KBM-7 (cell line): Measurements from ENCODE around the gene DNAJB6.
"Not testable (repeated sequence)": the region's sequence is repeated elsewhere in the genome, so short reads cannot be mapped to it uniquely, and the experiment has no call there.

Experiments used
- DNase-seq: peaks from one replicate; pipeline ENCODE4 v3.0.0-alpha.2; 2015
- in situ Hi-C: fragments of 300-500 bp; cut with MboI; formaldehyde crosslinking; loops from 2 replicates; pipeline ENCODE4 v1.14.3; 2020; ENCODE audit warnings: low sequenced_read_pairs, low pct_unique_long_range_greater_than_20kb, mixed read lengths

DNAJB6 gene

GRCh38 chr7:157318015-157318706, 18.6 kb upstream of the DNAJB6 start:
- in situ Hi-C loops = no loop called here
- peak; percentile 83 for DNase-seq

- DNase-seq = no peak
- in situ Hi-C loops = no loop called here
Measured at GRCh38 chr7:157320608-157320980, 16.2 kb upstream of the DNAJB6 start.

GRCh38 chr7:157323401-157323800, 13.4 kb upstream of the DNAJB6 start:
- in situ Hi-C loops = no loop called here
- DNase-seq = no peak

- in situ Hi-C loops = no loop called here
- DNase-seq = no peak
Measured at GRCh38 chr7:157329447-157329846, 7.4 kb upstream of the DNAJB6 start.

- in situ Hi-C loops, DNase-seq: not testable (repeated sequence)
Measured at GRCh38 chr7:157330567-157330966, 6.2 kb upstream of the DNAJB6 start.

GRCh38 chr7:157331049-157331448, 5.8 kb upstream of the DNAJB6 start:
- in situ Hi-C loops, DNase-seq: not testable (repeated sequence)

- no peak for DNase-seq
- in situ Hi-C loops = no loop called here
Measured at GRCh38 chr7:157335236-157335635, 1.6 kb upstream of the DNAJB6 start.

- in situ Hi-C loops = no loop called here
- no peak for DNase-seq
Measured at GRCh38 chr7:157335991-157336382, 817 bp upstream of the DNAJB6 start.

- in situ Hi-C loops = no loop called here
- peak; percentile 51 for DNase-seq
Measured at GRCh38 chr7:157337316-157338149, 729 bp downstream of the DNAJB6 start.

- in situ Hi-C loops = no loop called here
- DNase-seq = peak; percentile 86
Measured at GRCh38 chr7:157339777-157340677, 3.2 kb downstream of the DNAJB6 start.

GRCh38 chr7:157347217-157347904, 10.6 kb downstream of the DNAJB6 start:
- DNase-seq = no peak

GRCh38 chr7:157348548-157348947, 11.7 kb downstream of the DNAJB6 start:
- in situ Hi-C loops = no loop called here

More at GRCh38 chr7:157347217-157347904, 10.6 kb downstream of the DNAJB6 start:
- in situ Hi-C loops = no loop called here

GRCh38 chr7:157352516-157352915, 15.7 kb downstream of the DNAJB6 start:
- peak; percentile 62 for DNase-seq
- in situ Hi-C loops = no loop called here

More at GRCh38 chr7:157348548-157348947, 11.7 kb downstream of the DNAJB6 start:
- no peak for DNase-seq

GRCh38 chr7:157355784-157356511, 19.1 kb downstream of the DNAJB6 start:
- in situ Hi-C loops = no loop called here

GRCh38 chr7:157357129-157358040, 20.6 kb downstream of the DNAJB6 start:
- in situ Hi-C loops = no loop called here

More at GRCh38 chr7:157355784-157356511, 19.1 kb downstream of the DNAJB6 start:
- no peak for DNase-seq

GRCh38 chr7:157358041-157358752, 21.4 kb downstream of the DNAJB6 start:
- DNase-seq = no peak
- in situ Hi-C loops = no loop called here

More at GRCh38 chr7:157357129-157358040, 20.6 kb downstream of the DNAJB6 start:
- DNase-seq = no peak

- in situ Hi-C loops = no loop called here
- DNase-seq = no peak
Measured at GRCh38 chr7:157358753-157359096, 21.9 kb downstream of the DNAJB6 start.
